ENCODE data around the gene ZSCAN16. TPM values are rescaled to one million over a fixed set of nuclear protein-coding genes. Genes with fewer than 3 reads are reported as not detected.
A peak's percentile ranks its signal among the peaks of the same experiment; 100 is the strongest.

ZSCAN16 gene
- total and polyA plus RNA-seq, 9 of the 15 experiments (the other 6 are each of a cell fraction or from before 2014, with no cell fraction given): 0.08 TPM; not detected in 8

GRCh38 chr6:28161410-28162079 lies 37.1 kb downstream of the ZSCAN16 start (continued):
- TF ChIP-seq BCLAF1 (IDR thresholded peaks at IDR 0.05; ENCODE audit: borderline replicate concordance in 1 of 2, control insufficient read depth in 1 of 2, low read depth in 2 of 2, low read length in 1 of 2) (no peak), TAF1 (IDR thresholded peaks at IDR 0.05; ENCODE audit: control insufficient read depth, extremely low read depth, insufficient read depth, low read length, severe bottlenecking) (peak; percentile 80), ZNF175 (CRISPR knock-in tag; IDR thresholded peaks at IDR 0.05; ENCODE audit: low read depth) (no peak), ZNF324 (CRISPR knock-in tag; IDR thresholded peaks at IDR 0.05) (no peak), KDM5B (IDR thresholded peaks at IDR 0.05; ENCODE audit: insufficient replicate concordance, low read depth, low read length) (peak; percentile 93), ZBTB33 (CRISPR knock-in tag; IDR thresholded peaks at IDR 0.05) (peak; percentile 30; the same call in 1 of the 2 replicates), NFE2L1 (tag; IDR thresholded peaks at IDR 0.05; ENCODE audit: borderline replicate concordance, low read depth) (no peak), SNIP1 (IDR thresholded peaks at IDR 0.05; ENCODE audit: low read depth) (no peak), KLF1 (tag; IDR thresholded peaks at IDR 0.05) (peak; percentile 92), NKRF (IDR thresholded peaks at IDR 0.05; ENCODE audit: borderline replicate concordance) (peak; percentile 34; the same call in 1 of the 2 replicates), BHLHE40 (IDR thresholded peaks at IDR 0.05; ENCODE audit: low read length) (0 out of 2 replicates have a peak, but pooled peaks have one; percentile 12), ARID3A (IDR thresholded peaks at IDR 0.05; ENCODE audit: borderline replicate concordance, low read depth, low read length) (no peak; the same call in 1 of the 2 replicates), IFI16 (CRISPR knock-in tag; IDR thresholded peaks at IDR 0.05) (no peak), RBBP5 (IDR thresholded peaks at IDR 0.05; ENCODE audit: borderline replicate concordance, insufficient read depth, low read length, poor library complexity, severe bottlenecking) (peak; percentile 72), YY1 (IDR thresholded peaks at IDR 0.05; ENCODE audit: borderline replicate concordance in 1 of 3, control insufficient read depth in 1 of 3, extremely low read depth in 1 of 3, insufficient read depth in 3 of 3, insufficient read length in 1 of 3, insufficient replicate concordance in 2 of 3, low read depth in 1 of 3, low read length in 2 of 3) (no peak)
